ENCODE data around the gene RALGPS1. TPM values are rescaled to one million over a fixed set of nuclear protein-coding genes. Genes with fewer than 3 reads are reported as not detected.
"Not testable (repeated sequence)": the region's sequence is repeated elsewhere in the genome, so short reads cannot be mapped to it uniquely, and the experiment has no call there.

Gene RALGPS1
- total RNA-seq, 1 experiment from 2014 or later, result 3.3 TPM

- no peak for DNase-seq (ENCODE audit: extremely low read depth, low read depth)
Observed at GRCh38 chr9:127132375-127132774, 217.8 kb downstream of the RALGPS1 start.

DNA sequence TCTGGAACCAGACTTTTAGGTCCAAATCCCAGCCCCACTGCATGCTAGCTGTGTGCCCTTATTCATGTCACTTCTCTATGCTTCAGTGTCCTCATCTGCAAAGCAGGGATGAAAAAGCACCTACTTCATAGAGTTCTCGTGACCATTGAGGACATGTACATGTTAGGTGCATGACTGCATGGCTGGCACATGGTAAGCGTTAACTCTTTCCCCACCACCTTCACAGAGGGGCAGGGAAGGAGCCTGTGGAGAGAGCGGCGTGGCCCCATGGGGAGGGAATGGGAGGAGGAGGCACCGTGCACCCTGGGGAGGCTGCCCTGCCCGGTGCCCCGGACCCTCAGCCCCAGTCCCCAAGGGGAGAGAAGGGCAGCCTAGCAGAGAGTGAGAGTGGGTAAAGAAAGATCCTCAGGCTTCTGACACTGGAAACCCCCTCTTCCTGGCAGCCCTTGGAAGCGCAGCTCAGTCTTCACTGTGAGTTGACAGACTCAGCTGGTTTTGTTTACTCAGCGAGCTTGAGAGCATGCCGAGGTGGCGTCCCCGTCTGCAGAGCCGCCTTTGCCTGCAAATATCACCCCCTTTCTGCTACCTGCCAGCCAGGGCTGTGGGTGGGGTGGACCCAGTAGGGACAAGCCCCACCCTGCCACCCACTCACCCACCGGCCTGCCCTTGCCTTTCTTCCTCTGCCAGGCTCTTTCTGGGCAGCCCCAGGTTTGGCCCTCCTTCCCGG lies 218.5 kb downstream of the RALGPS1 start:
- no peak for DNase-seq (ENCODE audit: extremely low read depth, low read depth)

- no peak for DNase-seq (ENCODE audit: extremely low read depth, low read depth)
Observed at GRCh38 chr9:127133739-127134167, 219.2 kb downstream of the RALGPS1 start.

GRCh38 chr9:127135056-127135745 lies 220.6 kb downstream of the RALGPS1 start:
- no peak for DNase-seq (ENCODE audit: extremely low read depth, low read depth)

DNA sequence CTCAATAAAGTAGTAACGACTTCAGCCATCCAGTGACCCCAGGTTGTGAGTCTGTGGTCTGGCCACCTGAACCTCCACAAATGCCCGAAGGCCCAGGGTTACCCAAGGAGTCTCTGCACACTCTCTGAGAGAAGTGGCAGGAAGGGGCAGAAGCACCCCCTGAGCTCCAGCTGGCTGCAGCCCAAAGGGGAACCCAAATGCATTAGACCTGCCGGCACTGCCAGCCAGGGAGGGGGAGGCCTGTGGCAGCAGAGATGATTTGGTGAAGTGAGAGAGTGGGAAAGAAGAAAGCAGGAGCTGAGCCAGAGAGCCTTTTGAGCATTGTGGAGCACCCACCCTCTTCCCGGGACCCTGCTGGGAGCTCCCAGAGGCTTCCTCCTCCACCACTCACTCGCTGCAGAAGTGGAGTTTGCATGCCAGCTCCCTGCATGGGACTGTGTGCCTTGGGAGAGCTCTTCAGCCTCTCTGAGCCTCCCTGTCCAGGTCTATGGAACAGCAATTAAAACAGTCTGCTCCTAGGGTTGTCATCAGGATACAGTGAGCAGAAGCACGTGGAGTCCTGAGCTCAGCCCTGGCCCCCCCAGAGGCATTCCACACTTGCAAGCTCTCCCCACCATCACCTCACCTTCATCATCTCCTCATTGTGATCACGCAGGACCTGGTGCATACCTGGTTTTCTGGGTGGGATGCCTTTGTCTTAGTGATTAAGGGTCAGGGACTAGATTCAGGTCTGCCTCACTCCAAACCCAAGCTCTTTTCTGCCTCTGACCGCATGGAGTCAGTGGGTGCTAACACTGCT lies 221.7 kb downstream of the RALGPS1 start:
- DNase-seq (ENCODE audit: extremely low read depth, low read depth), result no peak

GRCh38 chr9:127136880-127137639 lies 222.5 kb downstream of the RALGPS1 start:
- DNase-seq (ENCODE audit: extremely low read depth, low read depth), result no peak

DNA sequence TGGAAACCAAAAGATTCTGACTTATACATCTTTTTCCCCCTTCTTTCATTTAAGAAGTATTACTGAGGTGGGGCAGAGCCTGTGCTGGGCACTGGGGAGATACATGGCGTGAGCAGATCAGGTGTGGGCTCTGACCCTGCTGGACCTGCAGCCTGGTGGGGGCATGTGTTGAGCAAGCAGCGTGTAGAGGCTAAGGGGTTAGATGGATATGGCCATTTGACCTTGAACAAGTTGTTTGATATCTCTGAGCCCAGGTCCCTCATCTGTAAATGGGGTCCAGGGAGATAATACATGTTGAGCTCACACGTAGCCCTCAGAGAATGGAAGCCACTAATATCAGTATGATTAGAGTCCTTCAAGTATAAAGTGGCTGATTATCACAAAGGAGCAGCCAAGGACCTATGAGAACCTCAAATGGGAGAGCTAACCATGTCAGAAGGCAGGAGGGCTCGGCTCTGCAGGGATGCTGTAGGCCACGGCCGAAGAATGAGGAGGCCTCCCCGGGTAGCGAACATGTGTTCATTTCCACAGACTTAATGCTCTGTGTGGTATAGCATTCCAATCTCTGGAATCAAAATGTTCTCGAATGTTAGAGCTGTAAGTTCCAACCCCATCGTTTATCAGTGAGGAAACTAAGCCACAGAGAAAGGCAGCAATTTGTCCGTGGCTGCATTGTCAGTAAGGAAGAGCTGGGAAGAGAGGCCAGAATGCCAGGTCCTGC lies 223.2 kb downstream of the RALGPS1 start:
- DNase-seq (ENCODE audit: extremely low read depth, low read depth), result no peak

- no peak for DNase-seq (ENCODE audit: extremely low read depth, low read depth)
Observed at GRCh38 chr9:127138444-127138843, 223.9 kb downstream of the RALGPS1 start.

GRCh38 chr9:127139071-127139731 lies 224.6 kb downstream of the RALGPS1 start:
- DNase-seq (ENCODE audit: extremely low read depth, low read depth), result no peak

- DNase-seq (ENCODE audit: extremely low read depth, low read depth), result no peak
Observed at GRCh38 chr9:127139775-127140174, 225.2 kb downstream of the RALGPS1 start.

GRCh38 chr9:127140181-127140580 lies 225.6 kb downstream of the RALGPS1 start:
- no peak for DNase-seq (ENCODE audit: extremely low read depth, low read depth)

- DNase-seq (ENCODE audit: extremely low read depth, low read depth), result no peak
Observed at GRCh38 chr9:127140842-127141675, 226.5 kb downstream of the RALGPS1 start.

DNA sequence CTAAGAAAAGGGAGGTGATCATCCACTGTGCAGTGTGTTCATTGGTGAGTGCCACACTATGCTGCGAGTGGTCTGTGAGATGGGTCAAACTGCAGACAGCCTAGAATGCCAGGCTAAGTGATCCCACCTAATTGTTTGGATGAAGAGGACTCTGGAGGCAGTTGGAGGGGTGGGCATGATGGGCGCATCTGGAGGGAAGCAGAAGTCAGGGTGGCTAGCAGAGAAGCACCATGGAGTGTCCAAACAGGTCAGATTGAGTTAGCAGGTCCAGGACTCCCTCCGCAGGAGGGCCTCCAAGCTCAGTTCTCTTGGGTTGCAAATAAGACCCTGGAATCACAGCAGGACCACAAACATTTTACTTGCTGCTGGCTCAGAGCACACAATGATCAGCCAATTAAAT lies 227.7 kb downstream of the RALGPS1 start:
- no peak for DNase-seq (ENCODE audit: extremely low read depth, low read depth)

- no peak for DNase-seq (ENCODE audit: extremely low read depth, low read depth)
Observed at GRCh38 chr9:127142931-127143464, 228.4 kb downstream of the RALGPS1 start.

- DNase-seq (ENCODE audit: extremely low read depth, low read depth), result no peak
Observed at GRCh38 chr9:127143920-127144465, 229.4 kb downstream of the RALGPS1 start.

DNA sequence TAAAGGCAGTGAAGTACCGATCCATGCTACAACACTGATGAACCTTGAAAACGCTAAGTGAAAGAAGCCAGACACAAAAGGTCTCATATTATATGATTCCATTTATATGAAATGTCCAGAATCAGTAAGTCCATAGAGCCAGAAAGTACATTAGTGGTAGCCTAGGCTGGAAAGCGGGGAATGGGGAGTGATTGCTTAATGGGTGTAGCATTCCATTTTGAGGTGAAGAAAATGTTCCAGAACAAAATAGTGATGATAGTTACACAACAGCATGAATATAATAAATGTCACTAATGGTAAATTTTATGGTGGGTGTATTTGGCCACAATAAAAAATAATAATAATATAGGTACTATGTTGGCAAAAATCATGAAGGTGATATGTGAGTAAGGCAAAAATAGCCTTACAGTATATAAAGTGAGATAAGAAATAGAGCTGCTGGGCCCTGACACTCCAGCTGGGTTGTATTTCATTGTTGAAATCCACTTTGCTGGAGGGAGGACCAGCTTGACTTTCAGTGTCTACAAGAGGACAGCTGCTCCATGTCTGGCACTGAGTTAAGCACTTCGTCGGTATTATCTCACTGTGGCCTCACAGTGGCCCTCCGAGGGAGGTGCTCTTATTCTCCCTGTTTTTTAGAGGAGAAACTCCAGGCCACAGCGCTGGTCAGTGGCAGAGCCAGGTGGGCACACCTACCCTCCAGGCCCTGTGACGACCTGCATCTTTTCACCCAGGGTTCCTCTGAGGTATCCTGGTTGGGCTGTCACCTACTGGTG lies 230.3 kb downstream of the RALGPS1 start:
- no peak for DNase-seq (ENCODE audit: extremely low read depth, low read depth)

DNA sequence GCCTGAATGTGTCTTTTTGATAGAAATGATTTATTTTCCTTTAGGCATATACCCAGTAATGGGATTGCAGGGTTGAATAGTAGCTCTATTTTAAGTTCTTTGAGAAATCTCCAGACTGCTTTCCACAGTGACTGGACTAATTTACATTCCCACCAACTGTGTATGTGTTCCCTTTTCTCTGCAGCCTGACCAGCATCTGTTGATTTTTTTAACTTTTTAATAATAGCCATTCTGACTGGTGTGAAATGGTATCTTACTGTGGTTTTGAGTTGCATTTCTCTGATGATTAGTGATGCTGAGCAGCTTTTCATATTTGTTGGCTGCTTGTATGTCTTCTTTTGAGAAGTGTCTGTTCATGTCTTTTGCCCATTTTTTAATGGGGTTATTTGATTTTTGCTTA lies 232.3 kb downstream of the RALGPS1 start:
- DNase-seq (ENCODE audit: extremely low read depth, low read depth), result not testable (repeated sequence)

Measured in NCI-H460 (cell line).